Testis (tissue), 2 donors: ENCODE data around the gene MEIS2.

Source experiments
- POLR2A ChIP-seq: fragments of 450-650 bp; IDR thresholded peaks from one replicate; pipeline ENCODE4 v1.6.1; 2017; ENCODE audit warnings: antibody characterized with exemption, mild to moderate bottlenecking, moderate library complexity
- TF ChIP-seq, protein P1 (sequence below), 3 experiments: fragments of 450-650 bp in 2 of 3; fragments of 200-600 bp in 1 of 3; sonication (generic) in 1 of 3; IDR thresholded peaks; one replicate each; pipeline ENCODE4 v1.5.1; 2016 to 2019; ENCODE audit warnings: antibody characterized with exemption in 3 of 3, mild to moderate bottlenecking in 2 of 3, moderate library complexity in 1 of 3

DNA sequence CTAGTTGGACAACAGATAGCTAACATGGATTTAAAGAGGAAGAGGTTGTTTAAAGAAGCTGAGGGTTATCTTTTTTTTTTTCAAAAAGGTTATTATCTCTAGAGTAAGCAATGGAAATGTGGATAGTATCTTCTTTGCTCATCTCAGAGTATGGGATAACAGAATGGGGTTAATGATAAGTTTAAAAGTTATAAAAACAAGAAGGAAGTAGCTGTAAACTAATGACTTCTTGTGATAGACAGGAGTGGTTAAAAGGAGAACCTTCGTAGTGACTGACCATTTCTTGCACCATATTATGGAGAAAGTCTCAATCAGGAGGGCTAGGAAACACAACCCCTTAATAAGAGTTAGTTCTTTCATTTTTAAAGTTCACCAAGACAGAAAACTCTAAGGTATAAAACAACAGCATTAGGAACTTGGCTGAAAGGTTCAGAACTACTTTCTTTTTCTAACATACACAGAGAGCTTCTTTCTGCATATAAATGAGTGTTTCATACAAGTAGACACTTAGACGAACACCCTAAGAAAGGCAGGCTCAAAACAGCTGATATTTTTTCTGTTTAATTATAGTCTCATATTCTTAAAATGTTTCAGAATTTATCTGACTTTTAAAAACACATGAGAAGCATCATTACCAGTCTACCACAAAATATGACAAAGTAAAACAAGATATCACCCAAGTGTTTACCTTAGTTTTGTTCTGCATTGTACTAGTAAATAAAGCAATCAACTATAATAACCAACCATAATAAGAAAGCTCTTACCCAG lies 140.0 kb downstream of the MEIS2 start:
- TF ChIP-seq, protein P1, sequence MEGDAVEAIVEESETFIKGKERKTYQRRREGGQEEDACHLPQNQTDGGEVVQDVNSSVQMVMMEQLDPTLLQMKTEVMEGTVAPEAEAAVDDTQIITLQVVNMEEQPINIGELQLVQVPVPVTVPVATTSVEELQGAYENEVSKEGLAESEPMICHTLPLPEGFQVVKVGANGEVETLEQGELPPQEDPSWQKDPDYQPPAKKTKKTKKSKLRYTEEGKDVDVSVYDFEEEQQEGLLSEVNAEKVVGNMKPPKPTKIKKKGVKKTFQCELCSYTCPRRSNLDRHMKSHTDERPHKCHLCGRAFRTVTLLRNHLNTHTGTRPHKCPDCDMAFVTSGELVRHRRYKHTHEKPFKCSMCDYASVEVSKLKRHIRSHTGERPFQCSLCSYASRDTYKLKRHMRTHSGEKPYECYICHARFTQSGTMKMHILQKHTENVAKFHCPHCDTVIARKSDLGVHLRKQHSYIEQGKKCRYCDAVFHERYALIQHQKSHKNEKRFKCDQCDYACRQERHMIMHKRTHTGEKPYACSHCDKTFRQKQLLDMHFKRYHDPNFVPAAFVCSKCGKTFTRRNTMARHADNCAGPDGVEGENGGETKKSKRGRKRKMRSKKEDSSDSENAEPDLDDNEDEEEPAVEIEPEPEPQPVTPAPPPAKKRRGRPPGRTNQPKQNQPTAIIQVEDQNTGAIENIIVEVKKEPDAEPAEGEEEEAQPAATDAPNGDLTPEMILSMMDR (IDR thresholded peaks at IDR 0.05): no peak
- no peak for TF ChIP-seq POLR2A
